ENCODE results near the gene KLHL7.

The KLHL7 gene

DNA sequence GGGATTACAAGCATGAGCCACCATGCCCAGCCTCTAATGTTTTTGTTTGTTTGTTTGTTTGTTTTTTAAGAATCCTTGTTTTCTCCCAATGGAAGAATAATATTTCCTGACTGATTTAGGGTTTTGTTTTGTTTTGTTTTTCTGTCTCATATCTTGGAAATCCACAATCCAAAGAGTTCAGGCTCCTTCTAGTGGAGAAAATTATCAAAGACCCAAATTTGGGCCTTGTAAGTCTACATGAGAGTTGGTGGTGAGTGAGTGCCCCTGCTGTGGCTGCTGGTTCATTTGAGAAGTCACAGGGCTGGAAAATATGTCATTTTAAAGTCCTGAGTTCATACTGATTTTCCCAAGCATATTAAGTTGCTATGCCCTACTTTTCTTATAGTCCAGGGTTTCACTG is 33.5 kb upstream of the KLHL7 start:
- TF ChIP-seq, protein P1, sequence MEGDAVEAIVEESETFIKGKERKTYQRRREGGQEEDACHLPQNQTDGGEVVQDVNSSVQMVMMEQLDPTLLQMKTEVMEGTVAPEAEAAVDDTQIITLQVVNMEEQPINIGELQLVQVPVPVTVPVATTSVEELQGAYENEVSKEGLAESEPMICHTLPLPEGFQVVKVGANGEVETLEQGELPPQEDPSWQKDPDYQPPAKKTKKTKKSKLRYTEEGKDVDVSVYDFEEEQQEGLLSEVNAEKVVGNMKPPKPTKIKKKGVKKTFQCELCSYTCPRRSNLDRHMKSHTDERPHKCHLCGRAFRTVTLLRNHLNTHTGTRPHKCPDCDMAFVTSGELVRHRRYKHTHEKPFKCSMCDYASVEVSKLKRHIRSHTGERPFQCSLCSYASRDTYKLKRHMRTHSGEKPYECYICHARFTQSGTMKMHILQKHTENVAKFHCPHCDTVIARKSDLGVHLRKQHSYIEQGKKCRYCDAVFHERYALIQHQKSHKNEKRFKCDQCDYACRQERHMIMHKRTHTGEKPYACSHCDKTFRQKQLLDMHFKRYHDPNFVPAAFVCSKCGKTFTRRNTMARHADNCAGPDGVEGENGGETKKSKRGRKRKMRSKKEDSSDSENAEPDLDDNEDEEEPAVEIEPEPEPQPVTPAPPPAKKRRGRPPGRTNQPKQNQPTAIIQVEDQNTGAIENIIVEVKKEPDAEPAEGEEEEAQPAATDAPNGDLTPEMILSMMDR (IDR thresholded peaks at IDR 0.05; ENCODE audit: insufficient read depth, low read depth, low read length, missing control alignments): no peak
- DNase-seq (ENCODE audit: low read depth): no peak
- H3K4me3 ChIP-seq (ENCODE audit: low read depth, low read length): no peak overlapping the region

DNA sequence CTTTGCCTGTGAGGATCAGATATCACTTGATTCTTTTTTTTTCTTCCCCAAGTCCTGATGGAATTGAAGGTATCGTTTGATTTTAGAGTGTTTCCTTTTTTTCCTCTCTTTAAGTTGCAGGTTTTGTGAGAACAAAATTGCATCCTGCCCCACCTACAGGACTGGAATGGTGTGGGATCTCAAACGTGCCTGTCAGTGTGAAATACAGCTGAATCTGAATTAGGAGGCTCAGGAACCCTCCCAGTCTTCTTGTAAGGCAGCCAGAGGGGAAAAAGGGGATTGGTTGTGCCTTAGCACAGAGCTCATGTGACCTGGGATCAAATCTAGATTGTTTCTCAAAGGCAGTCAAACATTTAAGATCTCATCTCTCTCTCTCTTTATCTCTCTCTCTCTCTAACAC is 32.7 kb upstream of the KLHL7 start:
- no peak overlapping the region for H3K4me3 ChIP-seq (ENCODE audit: low read depth, low read length)
- no peak for DNase-seq (ENCODE audit: low read depth)
- TF ChIP-seq, protein P1 (IDR thresholded peaks at IDR 0.05; ENCODE audit: insufficient read depth, low read depth, low read length, missing control alignments): no peak

DNA sequence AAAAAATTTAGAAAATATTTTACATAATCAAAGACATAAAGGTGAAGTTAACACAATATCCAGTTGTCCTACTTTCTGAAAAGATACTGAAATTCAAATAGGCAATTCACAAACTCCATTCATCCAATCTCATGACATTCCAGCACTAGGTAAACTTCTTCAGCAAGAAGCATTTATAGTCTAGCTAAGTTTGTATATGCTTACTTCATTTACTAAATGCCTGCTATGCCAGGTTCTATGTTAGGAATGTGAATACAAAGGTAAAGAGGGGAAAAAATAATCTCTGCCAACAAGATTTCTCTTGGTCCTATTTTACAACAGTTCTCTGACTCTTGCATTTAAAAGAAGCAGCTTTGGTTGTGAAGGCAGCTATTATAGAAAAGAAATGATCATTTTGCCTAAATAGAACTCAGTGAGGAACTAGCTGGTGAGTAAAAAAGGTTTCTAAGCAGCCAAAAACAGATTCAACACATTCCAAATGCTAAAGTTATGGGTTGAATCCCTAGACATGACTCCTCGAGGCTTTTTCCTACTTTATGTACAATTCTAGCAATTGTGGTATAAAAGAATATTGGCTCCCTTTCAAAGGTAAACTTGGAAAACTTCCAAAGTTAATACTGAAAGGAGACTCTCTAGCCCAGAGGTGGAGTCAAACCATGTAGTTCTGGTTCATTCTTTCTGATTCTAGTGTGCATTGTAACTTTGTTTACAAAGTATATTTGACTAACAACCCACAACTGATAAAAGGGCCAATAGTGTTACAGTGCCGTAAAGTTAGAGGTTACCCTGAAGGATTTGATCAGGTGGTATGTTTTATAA is 30.9 kb upstream of the KLHL7 start:
- H3K4me3 ChIP-seq (ENCODE audit: low read depth, low read length): no peak overlapping the region
- TF ChIP-seq, protein P1 (IDR thresholded peaks at IDR 0.05; ENCODE audit: insufficient read depth, low read depth, low read length, missing control alignments): no peak
- DNase-seq (ENCODE audit: low read depth): no peak

DNA sequence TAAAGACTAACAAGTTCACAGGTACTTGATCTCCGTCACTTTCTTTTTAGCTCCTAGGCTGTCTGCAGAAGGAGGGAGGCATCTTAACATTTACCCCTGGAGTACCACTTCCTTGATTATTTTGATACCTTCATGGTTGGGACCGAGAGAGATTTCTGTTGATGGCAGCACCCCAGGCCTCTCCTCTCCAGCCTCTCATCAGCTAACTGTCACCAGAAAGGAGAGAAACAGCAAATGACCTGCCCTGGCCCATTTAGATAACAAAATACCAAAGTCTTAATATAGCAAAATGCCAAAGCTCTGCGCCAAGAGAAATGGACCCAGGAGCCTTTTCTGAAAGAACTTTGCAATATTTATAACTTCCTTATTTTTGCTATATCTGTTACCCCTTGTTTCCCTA is 30.0 kb upstream of the KLHL7 start:
- no peak for DNase-seq (ENCODE audit: low read depth)
- TF ChIP-seq, protein P1 (IDR thresholded peaks at IDR 0.05; ENCODE audit: insufficient read depth, low read depth, low read length, missing control alignments): no peak
- no peak overlapping the region for H3K4me3 ChIP-seq (ENCODE audit: low read depth, low read length)

DNA sequence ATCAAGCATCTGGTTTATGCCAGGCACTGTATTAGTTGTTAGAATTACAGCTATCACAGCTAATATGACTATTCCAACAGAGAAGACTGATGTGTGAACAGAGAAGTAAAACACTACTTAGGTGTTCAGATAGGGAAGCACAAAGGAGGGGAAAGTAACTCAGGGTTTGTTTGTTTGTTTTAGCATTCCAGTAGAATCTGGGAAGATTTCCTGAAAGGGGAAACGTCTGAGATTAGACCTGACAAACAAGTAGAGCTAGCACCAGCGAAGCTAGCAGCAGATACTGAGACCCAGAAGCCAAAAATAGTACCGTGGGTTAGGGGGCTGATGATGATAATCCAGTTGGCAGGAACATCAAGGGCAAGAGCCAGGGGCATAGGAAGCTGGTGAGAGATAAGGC is 28.8 kb upstream of the KLHL7 start:
- no peak for DNase-seq (ENCODE audit: low read depth)
- TF ChIP-seq, protein P1 (IDR thresholded peaks at IDR 0.05; ENCODE audit: insufficient read depth, low read depth, low read length, missing control alignments): no peak
- H3K4me3 ChIP-seq (ENCODE audit: low read depth, low read length): no peak overlapping the region

DNA sequence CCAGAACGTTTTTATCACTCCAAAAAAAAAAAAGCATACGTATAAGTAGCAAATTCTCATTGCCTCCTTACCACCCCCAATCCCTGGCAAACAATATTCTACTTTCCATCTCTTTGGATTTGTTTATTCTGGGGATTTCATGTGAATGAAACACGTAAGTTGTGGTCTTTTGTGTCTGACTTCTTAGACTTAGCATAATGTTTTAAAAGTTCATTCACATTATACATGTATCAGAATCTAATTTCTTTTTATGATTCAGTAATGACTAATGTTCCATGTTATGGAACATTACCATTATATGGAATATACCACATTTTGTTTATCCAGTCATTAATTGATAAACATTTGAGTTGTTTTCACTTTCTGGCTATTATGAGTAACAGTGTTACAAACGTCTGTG is 12.5 kb upstream of the KLHL7 start:
- TF ChIP-seq, protein P1 (IDR thresholded peaks at IDR 0.05; ENCODE audit: insufficient read depth, low read depth, low read length, missing control alignments): no peak

DNA sequence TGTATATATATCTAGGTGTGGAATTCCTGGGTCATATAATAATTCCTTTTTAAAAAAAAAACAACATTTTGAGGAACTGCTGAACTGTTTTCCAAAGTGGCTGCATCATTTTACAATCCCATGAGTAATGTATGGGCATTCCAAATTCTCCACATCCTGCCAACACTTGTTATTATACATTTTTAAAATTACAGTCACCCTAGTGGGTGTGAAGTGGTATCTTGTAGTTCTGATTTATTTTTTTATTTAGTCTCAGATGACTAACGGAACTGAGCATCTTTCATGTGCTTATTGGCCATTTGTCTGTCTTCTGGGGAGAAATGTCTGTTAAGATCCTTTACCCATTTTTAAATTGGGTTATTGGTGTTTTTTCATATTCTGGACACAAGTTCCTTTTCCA is 12.0 kb upstream of the KLHL7 start:
- H3K4me3 ChIP-seq (ENCODE audit: low read depth, low read length): no peak overlapping the region
- DNase-seq (ENCODE audit: low read depth): no peak
- TF ChIP-seq, protein P1 (IDR thresholded peaks at IDR 0.05; ENCODE audit: insufficient read depth, low read depth, low read length, missing control alignments): no peak

More for the DNA sequence above, 12.5 kb upstream of the KLHL7 start:
- H3K4me3 ChIP-seq (ENCODE audit: low read depth, low read length): no peak overlapping the region
- DNase-seq (ENCODE audit: low read depth): no peak
